GM23338 (cell line): ENCODE measurements around the gene CCDC70. TPM values are rescaled to one million over a fixed set of nuclear protein-coding genes. Genes with fewer than 3 reads are reported as not detected.

Experiments
- ATAC-seq: fragments of 200-7000 bp; cut with Tn5 transposase; 3 replicates; pipeline ENCODE4 v1.9.1; 2020
- DNase-seq: peaks from one replicate; pipeline ENCODE4 v3.0.0-alpha.2; 2015; ENCODE audit warnings: low spot score
- H2AFZ ChIP-seq: fragments of 200-600 bp; sonication (generic); 2 replicates; pipeline ENCODE4 v1.8.0; 2016; ENCODE audit warnings: antibody characterized with exemption, mild to moderate bottlenecking, moderate library complexity
- H3F3A ChIP-seq: fragments of 200-600 bp; sonication (generic); replicated peaks from 2 replicates; pipeline ENCODE4 v1.8.0; 2017; ENCODE audit warnings: antibody characterized with exemption, mixed run types, low read depth
- H3K27ac ChIP-seq: fragments of 200-600 bp; sonication (generic); 2 replicates; pipeline ENCODE4 v1.6.1; 2016; ENCODE audit warnings: low read depth
- H3K27me3 ChIP-seq: fragments of 200-600 bp; sonication (generic); 2 replicates; pipeline ENCODE4 v1.8.0; 2016; ENCODE audit warnings: mild to moderate bottlenecking, mixed run types, moderate library complexity; ENCODE audit not compliant: insufficient read depth
- H3K36me3 ChIP-seq: fragments of 200-600 bp; sonication (generic); 2 replicates; pipeline ENCODE4 v1.8.0; 2016; ENCODE audit warnings: mild to moderate bottlenecking; ENCODE audit not compliant: insufficient read depth
- H3K4me1 ChIP-seq: fragments of 200-600 bp; sonication (generic); 2 replicates; pipeline ENCODE4 v1.8.0; 2016; ENCODE audit warnings: mild to moderate bottlenecking, moderate library complexity; ENCODE audit not compliant: insufficient read depth
- H3K4me2 ChIP-seq: fragments of 200-600 bp; sonication (generic); 2 replicates; pipeline ENCODE4 v1.7.1; 2017; ENCODE audit warnings: mixed run types
- H3K4me3 ChIP-seq: fragments of 200-600 bp; sonication (generic); 2 replicates; pipeline ENCODE4 v1.6.1; 2016; ENCODE audit warnings: mixed run types
- H3K79me2 ChIP-seq: fragments of 200-600 bp; sonication (generic); replicated peaks from 2 replicates; pipeline ENCODE4 v1.8.0; 2017; ENCODE audit warnings: mild to moderate bottlenecking; ENCODE audit not compliant: insufficient read depth
- H3K9me2 ChIP-seq: fragments of 200-600 bp; sonication (generic); 2 replicates; pipeline ENCODE4 v1.8.0; 2017; ENCODE audit not compliant: insufficient read depth
- H4K20me1 ChIP-seq: fragments of 200-600 bp; sonication (generic); replicated peaks from 2 replicates; pipeline ENCODE4 v1.8.0; 2017; ENCODE audit warnings: mild to moderate bottlenecking; ENCODE audit not compliant: insufficient read depth
- H3K27ac Mint-ChIP-seq: 2 replicates; pipeline ENCODE4 v1.8.0; 2020; ENCODE audit warnings: inconsistent platforms, mild to moderate bottlenecking, moderate library complexity, mixed read lengths
- H3K27me3 Mint-ChIP-seq: 3 replicates; pipeline ENCODE4 v1.8.0; 2022; ENCODE audit warnings: low read depth, mild to moderate bottlenecking, moderate library complexity, mixed read lengths, inconsistent platforms; ENCODE audit not compliant: insufficient read depth, poor library complexity
- H3K36me3 Mint-ChIP-seq: 3 replicates; pipeline ENCODE4 v1.8.0; 2021; ENCODE audit warnings: low read depth, mild to moderate bottlenecking, inconsistent platforms, moderate library complexity, mixed read lengths
- H3K4me1 Mint-ChIP-seq: 3 replicates; pipeline ENCODE4 v1.8.0; 2020; ENCODE audit warnings: mild to moderate bottlenecking, inconsistent platforms, mixed read lengths
- H3K4me3 Mint-ChIP-seq: 3 replicates; pipeline ENCODE4 v1.8.0; 2021; ENCODE audit warnings: moderate library complexity, mild to moderate bottlenecking, inconsistent platforms, mixed read lengths
- H3K9me3 Mint-ChIP-seq: 3 replicates; pipeline ENCODE4 v1.8.0; 2020; ENCODE audit warnings: moderate library complexity, mild to moderate bottlenecking, inconsistent platforms, mixed read lengths
- CREB1 ChIP-seq: fragments of 250-450 bp; sonication (Bioruptor Pico); IDR thresholded peaks from 2 replicates; pipeline ENCODE4 v1.5.0; 2020; ENCODE audit warnings: low read depth, mild to moderate bottlenecking, moderate library complexity
- CTCF ChIP-seq, 2 experiments: fragments of 200-600 bp in 1 of 2; sonication (generic) in 1 of 2; conservative IDR thresholded peaks; 2 replicates each; pipeline versions ENCODE4 v1.5.1 to v1.6.1; 2016 to 2017; ENCODE audit warnings: antibody characterized with exemption in 2 of 2, low read depth in 2 of 2, mild to moderate bottlenecking in 2 of 2, moderate library complexity in 1 of 2
- ETS1 ChIP-seq: IDR thresholded peaks from 2 replicates; pipeline ENCODE4 v1.6.1; 2016; ENCODE audit warnings: antibody characterized with exemption
- EZH2 ChIP-seq: fragments of 200-600 bp; sonication (generic); IDR thresholded peaks from one replicate; pipeline ENCODE4 v1.8.0; 2017; ENCODE audit warnings: antibody characterized with exemption, mild to moderate bottlenecking, low read depth; ENCODE audit not compliant: unreplicated experiment
- EZH2phosphoT487 ChIP-seq: fragments of 200-600 bp; sonication (generic); IDR thresholded peaks from one replicate; pipeline ENCODE4 v1.8.1; 2018; ENCODE audit warnings: antibody characterized with exemption; ENCODE audit not compliant: unreplicated experiment
- JUNB ChIP-seq: IDR thresholded peaks from one replicate; pipeline ENCODE4 v1.6.1; 2016; ENCODE audit warnings: antibody characterized with exemption; ENCODE audit not compliant: unreplicated experiment
- NANOG ChIP-seq: IDR thresholded peaks from 2 replicates; pipeline ENCODE4 v1.6.1; 2016; ENCODE audit warnings: antibody characterized with exemption, borderline replicate concordance
- POLR2AphosphoS5 ChIP-seq: IDR thresholded peaks from 2 replicates; pipeline ENCODE4 v1.6.1; 2016; ENCODE audit warnings: antibody characterized with exemption, low read depth
- REST ChIP-seq: IDR thresholded peaks from one replicate; pipeline ENCODE4 v1.6.1; 2018; ENCODE audit warnings: antibody characterized with exemption; ENCODE audit not compliant: unreplicated experiment
- STAT1 ChIP-seq: IDR thresholded peaks from one replicate; pipeline ENCODE4 v1.6.1; 2016; ENCODE audit warnings: antibody characterized with exemption; ENCODE audit not compliant: unreplicated experiment
- ZNF114 ChIP-seq: fragments of 250-450 bp; sonication (Bioruptor Pico); IDR thresholded peaks from 2 replicates; pipeline ENCODE4 v1.5.0; 2020; ENCODE audit warnings: mild to moderate bottlenecking, moderate library complexity
- ZNF331 ChIP-seq: fragments of 250-450 bp; sonication (Bioruptor Pico); IDR thresholded peaks from 2 replicates; pipeline ENCODE4 v1.5.0; 2020; ENCODE audit warnings: low read depth, mild to moderate bottlenecking, moderate library complexity
- ZNF462 ChIP-seq: fragments of 250-450 bp; sonication (Bioruptor Pico); IDR thresholded peaks from 2 replicates; pipeline ENCODE4 v1.5.0; 2020; ENCODE audit warnings: mild to moderate bottlenecking, moderate library complexity
- polyA plus RNA-seq: library from polyadenylated mRNA; unstranded; fragments of >200 nt; fragmentation: Nextera tagmentation; extraction: Ambion mirVana; gene quantifications from 2 replicates; pipeline ENCODE4 v1.2.1, GENCODE V29; 2016
- total RNA-seq: library from RNA; depleted of rRNA; stranded (reverse); fragments of >200 nt; shearing (Covaris generic); gene quantifications from 2 replicates; pipeline ENCODE4 v1.2.3, GENCODE V29; 2014

Gene CCDC70
- total and polyA plus RNA-seq, 2 experiments from 2014 or later, result not detected

GRCh38 chr13:51823863-51824262, 37.9 kb upstream of the CCDC70 start:
- no peaks in the 10 kb centered on the region for H3K36me3 Mint-ChIP-seq
- H3K4me1 Mint-ChIP-seq, result peaks cover 22% of the 10 kb centered on the region
- no peak overlapping the region for H3K4me3 Mint-ChIP-seq
- no peak for ATAC-seq
- no peaks in the 10 kb centered on the region for H3F3A ChIP-seq
- H3K27me3 Mint-ChIP-seq, result no peaks in the 10 kb centered on the region
- no peak overlapping the region for H3K27ac ChIP-seq
- H3K79me2 ChIP-seq, result no peaks in the 10 kb centered on the region
- H2AFZ ChIP-seq, result no peak overlapping the region
- DNase-seq, result no peak
- no peak overlapping the region for H3K27ac Mint-ChIP-seq
- H3K4me1 ChIP-seq, result peaks cover 8% of the 10 kb centered on the region
- H3K27me3 ChIP-seq, result no peaks in the 10 kb centered on the region
- H4K20me1 ChIP-seq, result no peaks in the 10 kb centered on the region
- no peaks in the 10 kb centered on the region for H3K9me2 ChIP-seq
- H3K4me3 ChIP-seq, result no peak overlapping the region
- TF ChIP-seq ZNF462 (CRISPR knock-in tag), result no peak
- no peak for TF ChIP-seq ETS1
- no peak for TF ChIP-seq CREB1 (CRISPR knock-in tag)
- TF ChIP-seq STAT1, result no peak
- no peak for TF ChIP-seq JUNB
- no peak for TF ChIP-seq POLR2AphosphoS5
- TF ChIP-seq NANOG, result no peak
- no peak for TF ChIP-seq ZNF114 (CRISPR knock-in tag)
- TF ChIP-seq EZH2phosphoT487, result no peak
- no peak for TF ChIP-seq CTCF (conservative IDR thresholded peaks at IDR 0.05; ENCODE audit: low read depth in 2 of 2)
- TF ChIP-seq REST, result no peak
- no peak for TF ChIP-seq ZNF331 (CRISPR knock-in tag)
- no peak for TF ChIP-seq EZH2
- no peaks in the 10 kb centered on the region for H3K36me3 ChIP-seq
- no peaks in the 10 kb centered on the region for H3K9me3 Mint-ChIP-seq
- H3K4me2 ChIP-seq, result no peak overlapping the region
